ENCODE results near the gene EFCAB6.

DNA sequence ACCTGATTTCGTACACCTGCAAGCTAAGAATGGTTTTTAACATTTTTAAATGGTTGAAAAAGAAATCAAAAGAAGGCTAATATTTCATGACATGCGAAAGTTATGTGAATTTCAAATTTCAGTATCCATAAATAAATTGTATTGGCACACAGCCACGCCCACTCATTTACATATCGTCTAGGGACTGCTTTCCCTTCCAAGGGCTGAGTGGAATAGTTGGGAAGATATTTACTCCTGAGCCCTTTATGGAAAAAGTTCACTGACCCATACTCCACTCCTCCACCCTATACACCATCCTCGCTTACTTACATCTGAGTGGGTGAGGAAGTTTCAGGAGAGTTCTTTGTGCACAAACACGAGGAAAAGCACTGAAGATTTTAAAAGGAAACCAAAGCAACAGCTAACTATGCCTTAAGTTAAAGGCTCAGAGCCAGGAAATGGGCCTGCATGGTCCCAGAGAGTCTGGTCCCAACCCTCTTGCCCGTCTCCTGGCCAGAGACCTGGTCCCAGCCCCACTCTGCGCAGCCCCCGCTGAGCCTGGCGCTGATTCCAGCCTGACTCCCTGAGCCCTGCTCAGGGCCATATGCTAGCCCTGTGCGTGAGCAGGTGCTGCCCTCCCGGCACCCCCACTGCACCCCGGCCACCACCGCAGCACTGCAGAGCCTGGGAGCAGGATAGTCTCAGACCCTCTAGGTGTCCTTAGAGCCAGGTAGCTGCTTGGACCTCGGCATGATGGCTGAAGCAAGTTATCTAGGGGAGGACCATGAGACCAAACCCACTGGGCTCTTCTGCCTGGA lies 69.8 kb downstream of the EFCAB6 start:
- TF ChIP-seq, protein P1, sequence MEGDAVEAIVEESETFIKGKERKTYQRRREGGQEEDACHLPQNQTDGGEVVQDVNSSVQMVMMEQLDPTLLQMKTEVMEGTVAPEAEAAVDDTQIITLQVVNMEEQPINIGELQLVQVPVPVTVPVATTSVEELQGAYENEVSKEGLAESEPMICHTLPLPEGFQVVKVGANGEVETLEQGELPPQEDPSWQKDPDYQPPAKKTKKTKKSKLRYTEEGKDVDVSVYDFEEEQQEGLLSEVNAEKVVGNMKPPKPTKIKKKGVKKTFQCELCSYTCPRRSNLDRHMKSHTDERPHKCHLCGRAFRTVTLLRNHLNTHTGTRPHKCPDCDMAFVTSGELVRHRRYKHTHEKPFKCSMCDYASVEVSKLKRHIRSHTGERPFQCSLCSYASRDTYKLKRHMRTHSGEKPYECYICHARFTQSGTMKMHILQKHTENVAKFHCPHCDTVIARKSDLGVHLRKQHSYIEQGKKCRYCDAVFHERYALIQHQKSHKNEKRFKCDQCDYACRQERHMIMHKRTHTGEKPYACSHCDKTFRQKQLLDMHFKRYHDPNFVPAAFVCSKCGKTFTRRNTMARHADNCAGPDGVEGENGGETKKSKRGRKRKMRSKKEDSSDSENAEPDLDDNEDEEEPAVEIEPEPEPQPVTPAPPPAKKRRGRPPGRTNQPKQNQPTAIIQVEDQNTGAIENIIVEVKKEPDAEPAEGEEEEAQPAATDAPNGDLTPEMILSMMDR (IDR thresholded peaks at IDR 0.05), result no peak
- no peak for TF ChIP-seq POLR2A (IDR thresholded peaks at IDR 0.05)

Data from heart left ventricle (tissue), 13 donors.